ENCODE results near the gene TMC5.

DNA sequence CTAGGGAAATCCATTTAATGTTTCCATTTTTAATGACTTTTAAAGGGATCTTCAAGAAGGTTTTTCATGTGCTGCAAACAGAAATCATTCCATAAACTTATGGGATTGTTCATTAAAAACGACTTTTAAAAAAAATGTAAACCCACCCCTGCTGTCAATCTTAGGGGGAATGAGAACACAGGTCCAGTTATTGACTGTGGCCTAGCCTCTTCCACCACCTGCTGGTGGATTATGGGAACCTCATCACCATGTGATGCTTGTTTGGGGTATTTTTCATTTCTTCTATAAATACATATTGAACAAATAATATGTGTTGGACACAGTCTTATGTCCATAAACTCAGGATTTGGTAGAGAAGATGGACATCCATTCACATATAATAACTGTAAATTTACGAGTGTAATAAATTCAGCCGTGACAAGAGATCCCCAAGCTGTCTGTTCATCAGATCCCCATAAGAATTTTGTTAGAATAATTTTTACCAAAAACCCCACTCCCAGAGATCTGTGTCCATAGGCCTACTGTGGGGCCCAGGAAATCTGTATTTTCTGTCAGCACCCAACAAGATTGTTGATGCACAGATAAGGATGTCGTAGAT, 42.0 kb upstream of the TMC5 start:
- TF ChIP-seq, protein P1, sequence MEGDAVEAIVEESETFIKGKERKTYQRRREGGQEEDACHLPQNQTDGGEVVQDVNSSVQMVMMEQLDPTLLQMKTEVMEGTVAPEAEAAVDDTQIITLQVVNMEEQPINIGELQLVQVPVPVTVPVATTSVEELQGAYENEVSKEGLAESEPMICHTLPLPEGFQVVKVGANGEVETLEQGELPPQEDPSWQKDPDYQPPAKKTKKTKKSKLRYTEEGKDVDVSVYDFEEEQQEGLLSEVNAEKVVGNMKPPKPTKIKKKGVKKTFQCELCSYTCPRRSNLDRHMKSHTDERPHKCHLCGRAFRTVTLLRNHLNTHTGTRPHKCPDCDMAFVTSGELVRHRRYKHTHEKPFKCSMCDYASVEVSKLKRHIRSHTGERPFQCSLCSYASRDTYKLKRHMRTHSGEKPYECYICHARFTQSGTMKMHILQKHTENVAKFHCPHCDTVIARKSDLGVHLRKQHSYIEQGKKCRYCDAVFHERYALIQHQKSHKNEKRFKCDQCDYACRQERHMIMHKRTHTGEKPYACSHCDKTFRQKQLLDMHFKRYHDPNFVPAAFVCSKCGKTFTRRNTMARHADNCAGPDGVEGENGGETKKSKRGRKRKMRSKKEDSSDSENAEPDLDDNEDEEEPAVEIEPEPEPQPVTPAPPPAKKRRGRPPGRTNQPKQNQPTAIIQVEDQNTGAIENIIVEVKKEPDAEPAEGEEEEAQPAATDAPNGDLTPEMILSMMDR (IDR thresholded peaks at IDR 0.05; ENCODE audit: low read depth, low read length, missing input control) = peak; percentile 94
- TF ChIP-seq, protein P2, sequence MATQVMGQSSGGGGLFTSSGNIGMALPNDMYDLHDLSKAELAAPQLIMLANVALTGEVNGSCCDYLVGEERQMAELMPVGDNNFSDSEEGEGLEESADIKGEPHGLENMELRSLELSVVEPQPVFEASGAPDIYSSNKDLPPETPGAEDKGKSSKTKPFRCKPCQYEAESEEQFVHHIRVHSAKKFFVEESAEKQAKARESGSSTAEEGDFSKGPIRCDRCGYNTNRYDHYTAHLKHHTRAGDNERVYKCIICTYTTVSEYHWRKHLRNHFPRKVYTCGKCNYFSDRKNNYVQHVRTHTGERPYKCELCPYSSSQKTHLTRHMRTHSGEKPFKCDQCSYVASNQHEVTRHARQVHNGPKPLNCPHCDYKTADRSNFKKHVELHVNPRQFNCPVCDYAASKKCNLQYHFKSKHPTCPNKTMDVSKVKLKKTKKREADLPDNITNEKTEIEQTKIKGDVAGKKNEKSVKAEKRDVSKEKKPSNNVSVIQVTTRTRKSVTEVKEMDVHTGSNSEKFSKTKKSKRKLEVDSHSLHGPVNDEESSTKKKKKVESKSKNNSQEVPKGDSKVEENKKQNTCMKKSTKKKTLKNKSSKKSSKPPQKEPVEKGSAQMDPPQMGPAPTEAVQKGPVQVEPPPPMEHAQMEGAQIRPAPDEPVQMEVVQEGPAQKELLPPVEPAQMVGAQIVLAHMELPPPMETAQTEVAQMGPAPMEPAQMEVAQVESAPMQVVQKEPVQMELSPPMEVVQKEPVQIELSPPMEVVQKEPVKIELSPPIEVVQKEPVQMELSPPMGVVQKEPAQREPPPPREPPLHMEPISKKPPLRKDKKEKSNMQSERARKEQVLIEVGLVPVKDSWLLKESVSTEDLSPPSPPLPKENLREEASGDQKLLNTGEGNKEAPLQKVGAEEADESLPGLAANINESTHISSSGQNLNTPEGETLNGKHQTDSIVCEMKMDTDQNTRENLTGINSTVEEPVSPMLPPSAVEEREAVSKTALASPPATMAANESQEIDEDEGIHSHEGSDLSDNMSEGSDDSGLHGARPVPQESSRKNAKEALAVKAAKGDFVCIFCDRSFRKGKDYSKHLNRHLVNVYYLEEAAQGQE (IDR thresholded peaks at IDR 0.05) = no peak
- TF ChIP-seq RXRA (IDR thresholded peaks at IDR 0.05) = no peak

Data from liver (tissue), 3 donors.